Skeletal muscle satellite cell (primary cell): ENCODE data around the gene GCM1. TPM values are rescaled to one million over a fixed set of nuclear protein-coding genes. Genes with fewer than 3 reads are reported as not detected.

Source experiments
- H3K27me3 ChIP-seq: 2 replicates; pipeline ENCODE4 v1.7.0; 2013; ENCODE audit warnings: low read length; ENCODE audit not compliant: control insufficient read depth, insufficient read depth
- H3K36me3 ChIP-seq: 2 replicates; pipeline ENCODE4 v1.7.0; 2013; ENCODE audit warnings: mild to moderate bottlenecking, control low read depth, low read length; ENCODE audit not compliant: insufficient read depth
- H3K4me1 ChIP-seq: 2 replicates; pipeline ENCODE4 v1.7.0; 2013; ENCODE audit warnings: low read length; ENCODE audit not compliant: control insufficient read depth, insufficient read depth
- H3K4me2 ChIP-seq: 2 replicates; pipeline ENCODE4 v1.7.0; 2013; ENCODE audit warnings: mild to moderate bottlenecking, low read length
- H3K4me3 ChIP-seq: 2 replicates; pipeline ENCODE4 v1.7.0; 2013; ENCODE audit warnings: low read length
- H3K9ac ChIP-seq: 2 replicates; pipeline ENCODE4 v1.7.0; 2013; ENCODE audit warnings: mild to moderate bottlenecking, low read depth, low read length, moderate library complexity
- H3K9me3 ChIP-seq: replicated peaks from 2 replicates; pipeline ENCODE4 v1.7.0; 2013; ENCODE audit warnings: mild to moderate bottlenecking, control low read depth, low read length
- total RNA-seq: library from RNA; depleted of rRNA; stranded (reverse); fragments of >200 nt; gene quantifications from 2 replicates; pipeline ENCODE4 v1.2.3, GENCODE V29; 2012; rRNA removed

The GCM1 gene
- total RNA-seq: not detected in 2 replicates

- Histone ChIP-seq H3K4me2 (no peak within 1 kb of the TSS), H3K9ac (no peak within 1 kb of the TSS), H3K4me3 (no peak within 1 kb of the TSS), H3K27me3 (peaks cover 4% of the 10 kb centered on the region), H3K36me3 (no peaks in the 10 kb centered on the region), H3K4me1 (no peaks in the 10 kb centered on the region), H3K9me3 (no peaks in the 10 kb centered on the region)
Measured at GRCh38 chr6:53148684-53149083, at the start of gene GCM1. Gene GCM1, minus strand, starts transcription at chr6:53148841. Its CDS starts 3,209 bp downstream, at chr6:53145632.

GRCh38 chr6:53197553-53197952 lies 48.9 kb upstream of the GCM1 start:
- H3K36me3 ChIP-seq: no peaks in the 10 kb centered on the region
- H3K4me3 ChIP-seq: no peak overlapping the region
- H3K9ac ChIP-seq: no peak overlapping the region

GRCh38 chr6:53195048-53195447 lies 46.4 kb upstream of the GCM1 start:
- Histone ChIP-seq H3K36me3 (no peaks in the 10 kb centered on the region), H3K27me3 (peaks cover 8% of the 10 kb centered on the region), H3K4me3 (no peak overlapping the region), H3K9ac (no peak overlapping the region), H3K4me1 (no peaks in the 10 kb centered on the region), H3K4me2 (no peak overlapping the region), H3K9me3 (no peaks in the 10 kb centered on the region)

More at GRCh38 chr6:53197553-53197952, 48.9 kb upstream of the GCM1 start:
- Histone ChIP-seq H3K27me3 (peaks cover 13% of the 10 kb centered on the region), H3K4me1 (no peaks in the 10 kb centered on the region), H3K9me3 (no peaks in the 10 kb centered on the region), H3K4me2 (no peak overlapping the region)

GRCh38 chr6:53192682-53193188 lies 44.1 kb upstream of the GCM1 start:
- Histone ChIP-seq H3K27me3 (no peaks in the 10 kb centered on the region), H3K4me3 (no peak overlapping the region), H3K9me3 (no peaks in the 10 kb centered on the region), H3K4me2 (no peak overlapping the region), H3K4me1 (no peaks in the 10 kb centered on the region), H3K9ac (no peak overlapping the region), H3K36me3 (no peaks in the 10 kb centered on the region)

- H3K4me1 ChIP-seq: no peaks in the 10 kb centered on the region
- H3K9me3 ChIP-seq: no peaks in the 10 kb centered on the region
- no peaks in the 10 kb centered on the region for H3K36me3 ChIP-seq
- no peak overlapping the region for H3K9ac ChIP-seq
- no peaks in the 10 kb centered on the region for H3K27me3 ChIP-seq
- H3K4me3 ChIP-seq: no peak overlapping the region
- H3K4me2 ChIP-seq: no peak overlapping the region
Measured at GRCh38 chr6:53189554-53189953, 40.9 kb upstream of the GCM1 start.

GRCh38 chr6:53188833-53189232 lies 40.2 kb upstream of the GCM1 start:
- no peak overlapping the region for H3K4me2 ChIP-seq
- H3K36me3 ChIP-seq: no peaks in the 10 kb centered on the region
- H3K27me3 ChIP-seq: no peaks in the 10 kb centered on the region
- no peaks in the 10 kb centered on the region for H3K4me1 ChIP-seq
- no peak overlapping the region for H3K9ac ChIP-seq
- no peak overlapping the region for H3K4me3 ChIP-seq
- no peaks in the 10 kb centered on the region for H3K9me3 ChIP-seq

GRCh38 chr6:53180678-53181077 lies 32.0 kb upstream of the GCM1 start:
- H3K4me3 ChIP-seq: no peak overlapping the region
- H3K4me2 ChIP-seq: no peak overlapping the region
- H3K36me3 ChIP-seq: no peaks in the 10 kb centered on the region
- H3K9ac ChIP-seq: no peak overlapping the region
- no peaks in the 10 kb centered on the region for H3K9me3 ChIP-seq
- H3K4me1 ChIP-seq: no peaks in the 10 kb centered on the region
- no peaks in the 10 kb centered on the region for H3K27me3 ChIP-seq

GRCh38 chr6:53179961-53180651 lies 31.5 kb upstream of the GCM1 start:
- no peaks in the 10 kb centered on the region for H3K36me3 ChIP-seq
- H3K9ac ChIP-seq: no peak overlapping the region
- H3K27me3 ChIP-seq: no peaks in the 10 kb centered on the region
- H3K9me3 ChIP-seq: no peaks in the 10 kb centered on the region
- H3K4me3 ChIP-seq: no peak overlapping the region
- H3K4me1 ChIP-seq: no peaks in the 10 kb centered on the region
- no peak overlapping the region for H3K4me2 ChIP-seq

GRCh38 chr6:53178837-53179432 lies 30.3 kb upstream of the GCM1 start:
- Histone ChIP-seq H3K9ac (no peak overlapping the region), H3K4me1 (no peaks in the 10 kb centered on the region), H3K4me3 (no peak overlapping the region), H3K36me3 (no peaks in the 10 kb centered on the region), H3K27me3 (no peaks in the 10 kb centered on the region), H3K4me2 (no peak overlapping the region), H3K9me3 (no peaks in the 10 kb centered on the region)

- no peaks in the 10 kb centered on the region for H3K9me3 ChIP-seq
Measured at GRCh38 chr6:53175027-53175426, 26.4 kb upstream of the GCM1 start.

GRCh38 chr6:53172468-53172803 lies 23.8 kb upstream of the GCM1 start:
- H3K4me2 ChIP-seq: no peak overlapping the region
- no peaks in the 10 kb centered on the region for H3K27me3 ChIP-seq
- H3K9ac ChIP-seq: no peak overlapping the region
- H3K4me3 ChIP-seq: no peak overlapping the region
- H3K9me3 ChIP-seq: no peaks in the 10 kb centered on the region
- H3K36me3 ChIP-seq: no peaks in the 10 kb centered on the region
- peaks cover 14% of the 10 kb centered on the region for H3K4me1 ChIP-seq

More at GRCh38 chr6:53175027-53175426, 26.4 kb upstream of the GCM1 start:
- Histone ChIP-seq H3K36me3 (no peaks in the 10 kb centered on the region), H3K9ac (no peak overlapping the region), H3K27me3 (no peaks in the 10 kb centered on the region), H3K4me3 (no peak overlapping the region), H3K4me2 (no peak overlapping the region), H3K4me1 (no peaks in the 10 kb centered on the region)
